ENCODE results near the gene IGHMBP2. TPM values are rescaled to one million over a fixed set of nuclear protein-coding genes. Genes with fewer than 3 reads are reported as not detected.

Gene IGHMBP2
- total RNA-seq, 1 donor from 2014 or later = 5.8 TPM

DNA sequence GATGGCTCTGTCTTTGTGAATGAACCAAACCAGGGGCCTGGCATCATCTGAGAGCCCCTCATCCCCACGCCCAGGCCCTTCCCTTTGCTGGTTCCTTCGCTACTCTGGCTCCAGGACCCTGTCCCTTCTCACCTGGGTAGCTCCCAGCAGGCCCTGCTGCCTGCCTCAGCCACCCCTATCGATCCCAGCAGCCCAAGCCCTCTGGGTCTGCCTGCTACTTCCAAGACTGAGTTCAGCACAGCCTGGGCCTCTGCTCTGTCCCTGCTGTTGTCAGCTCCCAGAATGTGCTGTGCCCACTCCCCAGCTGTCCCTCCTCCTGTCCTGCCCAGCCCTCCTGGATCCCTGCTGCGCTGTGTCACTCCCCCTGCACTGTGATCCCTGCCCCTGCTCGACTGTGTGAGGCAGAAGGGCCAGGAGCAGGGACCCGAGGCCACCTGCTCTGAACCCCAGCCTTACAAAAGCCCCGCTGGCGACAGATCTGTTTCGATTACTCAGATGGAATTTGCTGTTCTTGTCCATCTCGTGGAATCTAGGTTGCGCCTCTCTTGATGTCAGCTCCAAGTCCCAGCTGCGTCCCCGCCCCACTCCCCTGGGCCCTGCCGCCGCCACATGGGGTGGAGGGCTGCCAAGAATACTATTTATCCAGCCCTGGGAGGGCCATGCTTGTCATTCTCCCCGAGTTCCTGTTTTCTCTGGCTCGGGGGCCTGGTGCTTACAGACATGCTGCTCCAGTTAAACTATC, 13.0 kb upstream of the IGHMBP2 start:
- peak; percentile 93 to 98 for DNase-seq (ENCODE audit: low read depth in 2 of 2)

DNA sequence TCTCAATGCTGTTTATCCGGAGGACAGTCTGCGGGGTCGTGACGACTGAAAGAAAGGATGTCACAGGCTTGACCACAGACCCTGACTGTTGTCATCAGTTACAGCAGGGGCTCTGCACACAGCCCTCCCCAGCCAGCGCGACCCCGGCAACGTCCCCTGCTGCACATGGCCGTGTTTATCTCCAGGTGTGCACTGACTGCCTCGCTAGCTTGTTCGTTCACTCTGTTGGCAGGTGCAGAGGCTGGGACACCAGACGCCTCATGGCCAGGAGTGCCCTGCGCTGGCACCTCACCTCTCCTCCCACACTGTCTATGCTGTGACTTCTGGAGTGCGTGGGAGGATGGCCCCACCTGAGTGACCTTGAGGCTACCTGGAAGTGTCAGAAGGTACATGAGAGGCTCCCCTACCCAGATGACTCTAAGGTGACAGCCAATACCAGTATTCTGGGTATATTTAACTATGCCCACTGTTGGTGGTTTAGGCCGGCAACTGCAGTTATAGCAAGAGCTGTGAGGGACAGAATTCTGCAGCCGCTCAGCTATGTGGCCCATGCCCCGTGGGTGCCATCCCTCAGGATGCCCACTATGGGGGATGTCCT, 12.2 kb upstream of the IGHMBP2 start:
- DNase-seq (ENCODE audit: low read depth in 2 of 2) = no peak

DNA sequence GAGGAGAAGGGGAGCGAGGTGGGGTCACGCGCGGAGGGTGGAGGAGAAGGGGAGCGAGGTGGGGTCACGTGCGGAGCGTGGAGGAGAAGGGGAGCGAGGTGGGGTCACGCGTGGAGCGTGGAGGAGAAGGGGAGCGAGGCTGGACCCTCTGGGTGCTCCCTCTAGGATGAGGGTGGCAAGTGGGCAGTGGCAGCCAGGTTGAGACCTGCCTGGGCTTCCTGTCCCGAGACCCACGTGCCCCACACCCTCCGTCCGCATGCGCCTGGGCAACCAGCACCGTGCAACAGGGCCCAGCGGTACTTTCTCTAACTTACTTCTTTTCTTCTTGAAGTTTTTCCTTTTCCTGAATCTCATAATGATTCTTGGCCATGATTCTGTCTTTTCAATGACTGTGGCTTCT, 11.1 kb upstream of the IGHMBP2 start:
- no peak for DNase-seq (ENCODE audit: low read depth in 2 of 2)

DNA sequence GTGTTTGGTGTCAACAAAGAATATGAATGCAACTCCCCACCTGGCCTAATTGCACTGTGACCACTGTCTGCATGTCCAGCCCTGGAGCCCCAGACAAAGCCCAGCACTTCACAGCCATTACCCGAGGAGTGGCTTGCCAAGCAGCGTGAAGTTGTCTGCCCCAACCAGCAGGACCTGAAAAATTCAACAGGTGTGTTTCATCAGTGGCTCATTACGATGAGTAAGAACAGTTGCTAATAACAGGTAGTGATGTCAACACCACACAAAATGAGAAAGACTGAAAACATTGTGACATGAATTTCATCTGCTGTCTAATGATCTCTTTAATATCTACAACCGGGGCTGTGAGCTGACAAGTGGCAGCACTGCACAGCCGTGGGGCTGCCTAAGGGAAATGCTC, 10.4 kb upstream of the IGHMBP2 start:
- DNase-seq (ENCODE audit: low read depth in 2 of 2) = no peak

DNA sequence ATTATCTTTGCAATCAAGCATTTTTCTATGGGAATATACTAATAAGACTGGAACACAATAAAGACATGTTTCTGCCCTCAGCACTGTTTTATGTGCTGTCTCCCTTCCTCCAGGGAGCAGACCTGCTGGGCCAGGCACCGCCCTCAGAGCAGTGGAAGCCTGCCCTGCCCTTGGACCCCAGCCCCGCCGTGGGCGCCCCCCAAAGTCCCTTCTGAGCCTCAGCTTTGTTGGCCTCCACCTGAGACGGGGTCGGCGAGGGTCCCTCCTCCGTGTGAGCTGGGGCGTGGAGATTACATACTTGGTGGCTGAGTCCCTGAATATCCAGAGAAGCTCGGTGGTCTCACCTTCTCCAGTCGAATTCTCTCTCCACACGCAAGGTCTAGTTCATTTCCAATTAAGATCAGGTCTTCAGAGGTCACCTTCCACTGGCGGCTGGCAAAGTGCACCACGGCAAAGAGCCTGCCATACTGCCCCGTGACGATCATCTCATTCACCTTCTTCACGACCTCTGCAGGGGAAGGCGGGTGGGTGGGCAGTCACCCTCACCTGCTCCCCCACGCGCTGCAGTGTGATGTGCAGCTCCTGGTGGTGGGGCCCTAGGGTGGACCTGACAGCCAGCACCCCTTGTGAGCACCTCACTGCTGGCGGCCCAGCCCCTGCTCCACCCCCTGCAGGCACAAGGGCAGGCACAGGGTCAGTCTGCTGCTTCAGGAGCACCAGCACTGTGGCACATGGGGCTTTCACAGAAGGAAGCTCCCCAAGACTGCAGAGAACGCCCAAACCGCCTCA, 7.3 kb upstream of the IGHMBP2 start:
- no peak for DNase-seq (ENCODE audit: low read depth in 2 of 2)

DNA sequence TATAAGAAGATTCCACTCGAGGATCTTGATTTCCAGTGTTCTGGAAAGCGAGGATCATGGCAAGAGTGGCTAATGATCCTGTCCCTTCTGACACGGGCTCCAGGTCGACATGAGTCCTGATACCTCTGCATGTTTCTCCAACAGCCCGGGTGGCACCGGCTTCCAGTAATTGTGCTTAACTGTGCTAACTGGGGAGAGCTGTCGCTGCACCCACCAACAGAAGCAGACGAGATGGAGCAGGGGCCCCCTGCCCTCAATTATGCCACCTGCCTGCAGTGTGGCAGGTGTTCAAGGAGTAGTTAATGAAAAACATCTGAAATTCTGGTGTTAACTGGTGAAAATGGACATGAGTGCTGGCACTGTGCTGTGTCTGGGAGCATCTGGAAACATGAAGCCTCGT, 6.2 kb upstream of the IGHMBP2 start:
- DNase-seq (ENCODE audit: low read depth in 2 of 2) = no peak

DNA sequence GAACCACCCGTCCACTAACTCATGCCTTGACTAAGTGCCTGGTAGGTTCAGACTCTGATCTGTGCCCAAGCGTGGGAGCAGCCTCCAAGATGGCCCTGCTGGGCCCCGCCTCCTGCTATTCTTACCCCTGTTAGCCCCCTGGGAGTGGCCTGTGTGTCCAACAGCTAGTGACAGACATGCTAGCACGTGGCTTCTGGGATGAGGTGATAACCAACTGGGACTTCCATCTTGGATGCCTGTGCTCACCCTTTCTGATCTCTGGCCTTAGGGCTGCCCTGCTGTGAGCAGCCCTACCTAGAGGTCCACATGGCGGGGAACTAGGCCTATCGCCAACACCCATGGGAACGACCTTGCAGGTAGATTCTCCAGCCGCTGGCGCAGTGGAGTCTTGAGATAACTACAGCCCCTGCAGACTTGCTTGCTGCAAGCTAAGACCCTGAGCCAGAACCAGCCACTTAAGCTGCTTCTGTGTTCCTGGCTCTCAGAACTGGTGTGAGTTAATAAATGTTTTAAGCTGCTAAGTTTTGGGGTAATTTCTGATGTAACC, 2.8 kb upstream of the IGHMBP2 start:
- DNase-seq (ENCODE audit: low read depth in 2 of 2) = no peak

DNA sequence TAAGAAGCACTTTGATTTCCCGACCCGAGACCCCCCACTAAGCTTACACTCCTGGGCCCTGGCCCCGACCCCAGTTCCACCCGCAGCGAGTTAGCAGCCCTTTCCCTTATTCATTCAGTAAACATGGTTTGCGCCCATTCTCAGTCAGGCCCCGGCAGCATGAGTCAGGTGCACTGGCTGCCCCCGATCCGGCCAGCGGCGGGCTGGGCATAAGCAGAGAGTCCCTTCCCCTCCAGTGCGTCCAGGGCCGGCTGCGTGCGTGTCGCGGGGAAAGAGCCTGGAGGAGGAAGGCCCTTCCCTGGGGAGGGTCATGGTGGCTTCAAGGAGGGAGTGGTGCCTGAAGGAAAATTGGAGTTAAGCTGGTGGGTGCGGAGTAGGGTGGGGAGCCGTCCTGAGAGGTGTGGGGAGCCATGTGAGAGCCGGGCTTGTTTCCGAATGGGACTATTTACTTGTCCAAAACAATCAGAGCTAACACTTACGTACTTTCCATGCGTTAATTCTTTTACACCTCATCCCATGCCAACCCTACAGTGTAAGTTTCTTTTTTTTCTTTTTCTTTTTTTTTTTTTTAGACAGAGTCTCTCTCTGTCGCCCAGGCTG, 657 bp downstream of the IGHMBP2 start:
- DNase-seq (ENCODE audit: low read depth in 2 of 2) = peak in 1 of 2 donors; percentile 65

DNA sequence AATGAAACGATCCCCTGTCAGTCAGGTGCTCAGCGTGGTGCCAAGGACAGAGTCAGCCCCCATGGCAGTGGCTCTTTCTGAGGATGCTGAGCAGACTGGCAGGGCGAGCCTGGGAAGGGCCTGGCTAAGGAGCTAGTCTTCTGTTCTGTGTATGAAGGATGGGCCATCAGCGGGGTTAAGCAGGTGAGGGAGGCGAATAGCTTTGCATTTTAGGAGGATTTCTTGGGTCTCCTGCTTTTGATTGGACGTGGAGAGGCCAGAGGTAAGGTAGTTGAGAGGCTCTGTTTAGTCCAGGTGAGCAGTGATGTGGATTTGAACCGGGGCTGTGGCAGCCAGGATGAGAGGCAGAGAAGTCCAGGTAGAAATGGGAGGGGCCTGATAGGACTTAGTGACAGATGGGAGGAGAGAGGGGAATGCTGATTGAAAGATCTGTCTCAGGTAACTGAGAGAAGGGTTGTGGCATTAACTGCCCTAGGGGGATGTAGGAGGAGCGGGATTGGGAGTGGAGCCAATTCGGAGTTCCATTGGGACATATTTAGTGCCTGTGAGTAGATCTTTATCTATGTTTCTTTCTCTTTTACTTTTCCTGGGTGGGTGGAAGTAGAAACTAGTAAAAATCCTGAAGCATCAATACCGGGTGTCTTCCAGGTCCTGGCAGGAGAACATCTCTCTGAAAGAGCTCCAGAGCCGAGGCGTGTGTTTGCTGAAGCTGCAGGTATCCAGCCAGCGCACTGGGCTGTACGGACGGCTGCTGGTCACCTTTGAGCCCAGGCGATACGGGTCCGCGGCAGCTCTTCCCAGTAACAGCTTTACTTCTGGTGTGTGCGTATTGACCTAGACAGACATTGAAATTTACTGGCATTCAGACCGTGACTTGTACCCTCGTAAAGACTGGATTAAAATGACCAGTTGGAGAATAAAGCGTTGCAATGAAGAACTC, 2.0 kb downstream of the IGHMBP2 start:
- no peak for DNase-seq (ENCODE audit: low read depth in 2 of 2)

DNA sequence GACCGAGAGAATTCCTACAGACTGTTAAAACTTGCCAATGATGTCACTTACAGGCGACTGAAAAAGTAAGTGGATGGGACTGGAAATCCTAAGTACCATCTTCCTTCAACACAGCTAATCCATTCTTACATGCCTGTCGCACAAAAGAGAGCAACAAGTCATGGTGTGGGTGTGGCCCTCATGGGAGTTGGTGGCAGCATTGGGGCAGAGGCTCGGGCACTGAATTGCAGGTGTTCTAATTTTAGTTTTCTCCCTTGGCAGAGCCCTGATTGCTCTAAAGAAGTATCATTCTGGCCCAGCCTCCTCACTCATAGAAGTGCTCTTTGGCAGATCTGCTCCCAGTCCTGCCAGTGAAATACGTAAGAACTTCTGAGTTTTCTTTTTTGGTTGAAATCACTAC, 4.6 kb downstream of the IGHMBP2 start:
- no peak for DNase-seq (ENCODE audit: low read depth in 2 of 2)

DNA sequence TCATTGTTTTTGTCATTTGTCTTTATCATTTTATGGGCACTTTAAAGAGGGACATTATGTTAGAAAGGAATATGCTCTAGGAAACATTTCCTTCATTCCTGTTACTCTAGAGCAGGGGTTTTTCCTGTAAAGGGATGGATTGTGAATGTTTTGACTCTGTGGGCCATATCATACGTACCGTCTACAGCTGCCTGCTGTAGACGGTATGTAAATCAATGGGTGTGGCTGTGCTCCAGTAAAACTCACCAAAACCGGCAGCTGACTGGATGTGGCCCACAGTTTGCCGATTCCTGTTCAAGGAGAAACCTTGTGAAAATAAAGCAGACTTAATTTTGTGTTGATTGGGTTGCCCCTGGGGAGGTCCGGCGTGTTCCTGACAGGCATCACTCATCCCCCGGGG, 7.3 kb downstream of the IGHMBP2 start:
- no peak for DNase-seq (ENCODE audit: low read depth in 2 of 2)

DNA sequence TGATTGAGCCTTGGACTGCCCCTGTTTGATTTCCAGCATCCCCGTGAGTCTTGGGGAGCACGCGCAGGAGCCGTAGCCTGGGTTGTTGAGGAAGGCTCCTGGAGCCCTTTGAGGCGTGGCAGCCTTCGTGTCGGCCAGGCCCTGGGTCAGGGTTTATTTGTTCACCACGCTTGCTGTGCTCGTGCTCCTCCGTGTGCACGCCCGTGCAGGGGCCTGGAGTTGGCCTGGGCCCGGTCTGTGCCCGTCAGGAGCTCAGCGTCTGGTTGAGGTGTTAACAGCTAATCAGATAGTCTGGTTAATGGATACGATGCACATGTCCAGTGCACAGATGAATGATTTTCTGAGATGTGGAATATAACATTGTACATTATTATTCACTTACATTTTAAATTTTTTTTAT, 8.0 kb downstream of the IGHMBP2 start:
- DNase-seq (ENCODE audit: low read depth in 2 of 2) = no peak

DNA sequence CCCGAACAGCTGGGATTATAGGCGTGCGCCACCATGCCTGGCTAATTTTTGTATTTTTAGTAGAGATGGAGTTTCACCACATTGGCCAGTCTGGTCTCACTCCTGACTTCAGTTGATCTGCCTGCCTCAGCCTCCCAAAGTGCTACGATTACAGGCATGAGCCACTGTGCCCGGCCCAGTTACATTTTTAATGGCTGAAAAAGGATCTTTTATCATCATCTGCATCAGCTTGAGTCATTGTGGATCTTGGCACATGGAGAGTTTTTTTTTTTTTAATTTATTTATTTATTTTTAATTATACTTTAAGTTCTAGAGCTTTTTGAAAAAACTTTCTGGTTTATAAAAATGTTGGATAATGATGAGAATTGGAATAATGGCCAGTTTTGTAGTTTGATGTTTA, 8.6 kb downstream of the IGHMBP2 start:
- DNase-seq (ENCODE audit: low read depth in 2 of 2) = no peak

DNA sequence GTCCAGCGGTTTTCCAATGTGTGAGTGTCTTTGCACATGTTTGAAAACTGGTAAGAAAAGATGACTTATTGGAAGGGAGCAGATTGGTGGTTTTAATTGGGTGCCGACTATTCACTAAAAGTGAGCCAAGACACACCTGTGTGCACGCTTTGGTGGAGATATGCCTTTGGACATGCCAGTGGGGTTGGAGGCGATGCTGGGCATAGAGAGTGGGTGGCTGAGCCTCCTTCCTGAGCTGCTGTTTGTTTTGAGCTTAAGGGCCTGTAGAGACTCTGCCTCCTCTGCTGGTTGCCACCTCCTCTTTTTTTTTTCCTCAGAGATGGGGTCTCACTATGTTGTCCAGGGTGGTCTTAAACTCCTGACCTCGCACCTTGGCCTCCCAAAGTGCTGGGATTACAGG, 9.5 kb downstream of the IGHMBP2 start:
- DNase-seq (ENCODE audit: low read depth in 2 of 2) = no peak

DNA sequence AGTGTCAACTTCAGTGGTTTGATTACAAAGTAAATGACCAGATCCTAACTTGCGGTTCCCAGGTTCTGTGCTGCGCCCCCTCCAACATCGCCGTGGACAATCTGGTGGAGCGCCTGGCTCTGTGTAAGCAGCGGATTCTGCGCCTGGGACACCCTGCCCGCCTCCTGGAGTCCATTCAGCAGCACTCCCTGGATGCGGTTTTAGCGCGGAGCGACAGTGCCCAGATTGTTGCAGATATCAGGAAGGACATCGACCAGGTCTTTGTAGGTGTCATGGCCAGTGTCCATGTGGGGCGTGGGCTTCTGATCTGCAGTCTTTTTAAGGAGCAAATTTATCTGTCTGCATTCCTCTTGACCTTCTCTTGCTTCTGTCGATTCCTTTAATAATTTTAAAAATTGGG, 11.1 kb downstream of the IGHMBP2 start:
- no peak for DNase-seq (ENCODE audit: low read depth in 2 of 2)

DNA sequence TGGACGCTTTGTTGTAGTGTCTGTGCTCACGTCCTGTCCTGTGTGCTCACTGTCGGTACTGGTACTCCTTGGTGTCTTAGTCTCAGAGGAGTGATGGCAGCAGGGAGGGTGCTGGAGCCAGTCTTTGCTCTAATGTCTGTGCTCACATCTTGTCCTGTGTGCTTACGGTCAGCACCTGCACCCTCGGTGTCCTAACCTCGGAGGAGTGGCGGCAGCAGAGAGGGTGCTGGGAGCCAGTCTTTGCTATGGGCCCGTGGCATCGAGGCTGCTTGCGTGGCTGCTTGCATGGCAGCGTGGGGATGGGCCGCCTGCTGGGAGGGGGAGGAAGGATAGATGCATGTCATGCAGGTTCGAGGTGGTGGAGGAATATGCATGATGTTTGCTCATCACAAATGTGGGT, 12.7 kb downstream of the IGHMBP2 start:
- DNase-seq (ENCODE audit: low read depth in 2 of 2) = no peak

DNA sequence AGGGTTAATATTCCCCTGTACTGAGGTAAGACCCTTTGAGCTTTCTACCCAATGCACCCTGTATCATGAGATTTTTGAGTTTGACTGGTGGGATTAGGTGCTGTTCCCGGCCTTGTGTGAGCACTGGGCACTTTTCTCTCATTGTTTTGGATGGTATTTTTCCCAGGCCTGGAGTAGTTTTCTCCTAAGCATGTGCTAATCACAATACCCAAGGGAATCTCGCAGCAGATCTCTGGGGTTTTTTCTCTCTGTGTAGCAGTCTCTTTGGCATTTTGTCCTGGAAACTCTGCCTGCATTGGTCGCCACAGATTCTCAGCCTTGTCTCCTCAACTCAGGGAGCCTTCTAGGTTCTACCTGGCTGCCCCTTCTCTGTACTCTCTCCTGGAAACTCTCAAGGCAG, 19.9 kb downstream of the IGHMBP2 start:
- no peak for DNase-seq (ENCODE audit: low read depth in 2 of 2)

DNA sequence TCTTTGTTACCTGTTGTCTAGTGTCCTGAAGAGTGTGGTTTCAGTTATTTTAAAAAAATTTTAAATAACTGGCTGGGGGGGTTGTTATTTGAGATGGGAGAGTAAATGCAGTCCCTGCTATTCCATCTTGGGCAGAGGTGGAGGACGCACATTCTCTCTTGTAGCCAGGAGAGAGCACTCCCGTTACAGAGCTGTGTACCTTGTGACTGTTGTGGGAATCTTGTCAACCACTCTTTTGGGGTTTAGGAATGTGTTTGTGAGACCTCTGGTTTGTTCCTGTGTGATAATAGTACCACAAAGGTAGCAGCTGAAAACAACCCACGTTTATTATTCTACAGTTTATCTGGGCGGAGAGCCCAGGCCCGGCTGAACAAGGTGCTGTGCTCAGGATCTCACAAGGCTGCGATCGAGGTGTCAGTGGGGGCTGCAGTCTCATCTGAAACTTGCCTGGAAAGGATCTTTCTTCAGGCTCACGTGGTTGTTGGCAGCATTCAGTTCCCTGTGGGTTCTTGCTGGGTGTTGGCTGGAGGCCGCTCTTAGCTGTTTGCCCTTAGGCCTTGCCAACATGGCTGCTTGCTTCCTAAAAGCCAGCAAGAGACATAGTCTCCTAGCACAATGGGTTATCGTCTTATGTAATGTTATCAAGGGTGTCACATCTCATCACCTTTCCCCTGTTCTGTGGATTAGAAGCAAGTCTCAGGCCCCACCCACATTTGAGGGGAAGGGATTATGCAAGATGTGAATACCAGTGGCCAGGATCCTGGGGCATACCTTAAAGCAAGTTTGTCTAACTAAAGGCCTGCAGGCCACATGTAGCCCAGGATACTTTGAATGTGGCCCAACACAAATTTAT, 20.6 kb downstream of the IGHMBP2 start:
- no peak for DNase-seq (ENCODE audit: low read depth in 2 of 2)

DNA sequence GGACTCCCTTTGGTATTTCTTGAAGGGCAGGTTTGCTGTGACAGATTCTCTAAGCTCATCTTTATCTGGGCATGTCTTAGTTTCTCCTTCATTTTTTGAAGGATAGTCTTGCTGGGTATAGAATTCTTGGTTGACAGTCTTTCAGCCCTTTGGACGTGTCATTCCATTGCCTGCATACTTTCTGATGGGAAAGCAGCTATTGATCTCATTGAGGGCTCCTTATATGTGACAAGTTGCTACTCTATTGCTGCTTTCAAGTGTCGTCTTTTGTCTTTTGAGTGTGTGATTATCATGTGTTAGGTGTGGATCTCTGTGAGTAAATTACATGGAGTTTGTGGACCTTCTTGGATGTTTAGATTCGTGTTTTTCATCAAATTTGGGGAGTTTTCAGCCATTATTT, 21.9 kb downstream of the IGHMBP2 start:
- no peak for DNase-seq (ENCODE audit: low read depth in 2 of 2)
